Cerebellar cortex (tissue), 1 donor: ENCODE data around the gene ADISSP.
A peak's percentile ranks its signal among the peaks of the same experiment; 100 is the strongest.

Source experiments
- DNase-seq: peaks from one replicate; pipeline ENCODE4 v3.0.0-alpha.2; 2015; ENCODE audit warnings: low spot score

ADISSP gene

DNA sequence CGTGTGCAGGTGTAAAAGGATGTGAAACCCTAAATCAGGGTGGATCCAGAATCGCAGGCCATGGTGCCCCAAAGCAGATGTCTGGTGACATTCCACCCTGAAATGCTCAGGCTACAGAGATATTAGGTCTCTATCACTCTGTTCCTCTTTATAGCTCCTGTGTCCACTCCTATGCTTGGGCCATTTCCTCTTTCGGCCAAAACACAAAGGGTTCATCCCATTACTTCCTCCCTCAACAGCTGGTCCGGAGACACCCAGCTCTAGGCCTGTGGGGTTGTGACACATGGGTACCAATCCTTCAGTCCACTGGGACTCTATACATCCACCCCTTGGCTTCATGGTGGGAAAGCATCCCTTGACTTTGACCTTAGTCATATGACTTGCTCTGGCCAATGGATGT is 53.5 kb downstream of the ADISSP start:
- no peak for DNase-seq

DNA sequence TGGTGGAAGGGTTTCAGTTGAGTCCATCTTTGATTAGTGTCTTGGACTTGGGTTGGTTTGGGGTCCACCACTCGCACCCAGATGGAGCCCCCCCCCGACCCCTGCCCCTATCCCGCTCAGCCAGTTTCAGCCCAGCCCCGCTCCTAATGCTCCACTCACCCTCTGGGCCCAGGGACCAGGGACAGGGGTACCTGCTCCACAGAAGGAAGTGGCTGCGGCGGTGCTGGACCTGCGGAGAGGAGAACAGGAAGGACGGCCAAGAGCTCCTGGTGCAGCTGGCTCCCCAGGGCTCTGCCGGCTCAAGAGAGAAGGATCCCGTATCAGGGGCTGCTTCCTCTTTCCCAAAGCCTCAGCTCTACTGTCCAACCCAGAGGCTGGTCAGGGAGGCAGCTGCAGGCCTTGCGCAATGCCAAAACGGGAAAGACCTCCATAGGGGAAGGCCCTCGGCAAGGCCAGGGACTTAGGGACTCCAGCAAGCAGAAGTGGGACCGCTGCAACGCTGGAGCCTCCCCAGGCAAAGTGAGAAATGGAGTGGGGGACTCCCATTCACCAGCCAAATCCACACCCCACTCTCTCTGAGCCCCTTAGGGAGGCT is 55.2 kb downstream of the ADISSP start, which contains the start of gene SIGLEC1:
SIGLEC1 (minus strand) TSS at position 322 of the 595 bp plus-strand sequence. CDS start 5,472 bp downstream, outside the sequence.
- DNase-seq, result no peak

DNA sequence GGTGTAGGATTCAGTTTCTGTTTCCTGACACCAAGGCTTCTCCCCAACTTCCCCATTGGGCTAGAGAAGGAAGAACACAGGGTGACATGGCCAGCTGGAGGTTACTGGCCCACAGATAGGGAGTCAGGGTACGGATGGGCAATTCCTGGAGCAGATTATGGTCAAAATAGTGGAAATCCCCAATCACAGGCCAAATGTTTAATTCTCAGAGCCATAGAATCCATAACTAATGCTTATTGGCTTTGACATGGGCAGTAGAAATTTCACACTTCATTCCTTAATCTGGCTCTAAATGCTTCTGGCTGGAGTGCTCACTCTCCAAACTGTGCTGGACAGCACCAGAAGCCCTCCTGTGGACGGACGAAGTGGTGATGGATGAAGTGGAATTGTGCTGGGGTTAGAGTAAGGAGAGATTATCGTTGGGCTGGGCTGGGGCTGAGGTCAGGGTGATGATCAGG is 56.0 kb downstream of the ADISSP start:
- DNase-seq, result no peak

DNA sequence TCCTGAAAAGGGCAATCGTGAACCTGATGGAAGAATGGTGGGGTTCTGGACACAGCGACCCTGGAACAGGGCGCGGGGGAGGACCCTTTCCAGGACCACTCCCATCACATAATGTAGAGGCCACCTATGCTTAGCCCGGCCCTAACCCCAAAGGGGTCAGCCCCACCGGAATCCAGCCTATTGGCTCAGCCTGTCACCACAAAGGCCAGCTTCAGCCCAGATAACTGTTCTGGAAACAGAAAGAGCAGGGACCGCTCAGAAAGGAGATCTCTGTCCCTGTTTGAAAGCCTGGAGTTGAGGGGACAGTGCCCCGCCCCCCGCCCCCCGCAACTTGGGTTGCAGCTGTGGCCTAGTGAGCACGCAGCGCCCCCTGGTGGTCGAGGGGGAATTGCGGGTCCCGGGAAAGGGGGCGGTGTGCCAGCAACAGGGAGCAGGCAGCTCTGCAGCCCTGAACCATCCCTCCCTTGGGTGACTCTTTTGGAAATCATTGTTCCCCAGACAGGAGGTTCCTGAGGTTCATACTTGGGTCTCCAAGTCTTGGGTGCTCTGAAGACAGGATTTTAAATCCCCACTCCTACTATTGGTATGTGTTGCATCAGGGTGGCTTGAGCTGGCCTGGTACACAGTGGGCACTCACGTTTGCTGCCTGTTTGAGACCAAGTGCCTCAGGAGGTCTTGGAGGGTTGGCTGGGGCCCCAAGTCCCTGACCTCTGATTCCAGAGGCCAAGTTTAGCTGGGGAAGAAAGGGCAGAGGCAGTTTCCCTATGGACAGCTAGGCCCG is 56.7 kb downstream of the ADISSP start:
- DNase-seq, result peak; percentile 24

DNA sequence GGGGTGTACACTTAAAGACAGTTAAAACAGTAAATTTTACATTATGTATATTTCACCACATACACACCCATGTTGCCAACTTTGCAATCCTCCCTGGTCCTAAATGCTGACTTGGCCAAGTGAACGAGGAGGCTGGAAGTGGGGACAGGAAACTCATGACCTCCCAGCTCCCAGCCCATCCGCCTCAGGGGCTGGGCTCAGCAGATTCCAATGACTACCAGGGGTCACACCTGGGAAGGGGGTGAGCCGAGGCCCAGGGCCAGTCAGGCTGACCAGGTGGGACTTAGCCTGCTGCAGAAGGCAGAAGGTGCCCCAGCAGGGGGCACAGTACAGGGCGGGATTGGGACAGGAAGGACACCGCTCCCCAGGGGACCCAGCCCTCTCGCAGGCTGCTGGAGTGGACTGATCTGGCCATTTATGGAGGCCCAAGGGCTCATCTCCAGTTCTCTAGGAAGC is 57.5 kb downstream of the ADISSP start:
- DNase-seq, result no peak

DNA sequence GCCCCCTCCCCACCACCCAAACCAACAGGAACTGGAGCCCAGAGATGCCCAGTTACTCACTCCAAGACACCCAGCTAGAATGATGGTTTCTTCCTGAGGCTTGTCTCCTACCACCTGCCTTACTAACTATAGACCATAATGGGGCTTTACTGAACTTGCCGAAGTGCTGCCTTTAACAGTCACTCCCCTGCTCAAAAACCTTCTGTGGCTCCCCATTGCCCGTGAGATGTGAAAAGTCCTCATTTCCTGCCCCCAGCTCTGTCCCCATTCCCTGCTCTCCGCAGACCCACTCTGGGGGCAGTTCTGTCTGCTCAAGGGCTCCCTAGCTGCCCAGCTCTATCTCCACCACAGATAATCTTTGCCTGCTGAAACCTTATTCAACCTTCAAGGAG is 60.0 kb downstream of the ADISSP start:
- no peak for DNase-seq

DNA sequence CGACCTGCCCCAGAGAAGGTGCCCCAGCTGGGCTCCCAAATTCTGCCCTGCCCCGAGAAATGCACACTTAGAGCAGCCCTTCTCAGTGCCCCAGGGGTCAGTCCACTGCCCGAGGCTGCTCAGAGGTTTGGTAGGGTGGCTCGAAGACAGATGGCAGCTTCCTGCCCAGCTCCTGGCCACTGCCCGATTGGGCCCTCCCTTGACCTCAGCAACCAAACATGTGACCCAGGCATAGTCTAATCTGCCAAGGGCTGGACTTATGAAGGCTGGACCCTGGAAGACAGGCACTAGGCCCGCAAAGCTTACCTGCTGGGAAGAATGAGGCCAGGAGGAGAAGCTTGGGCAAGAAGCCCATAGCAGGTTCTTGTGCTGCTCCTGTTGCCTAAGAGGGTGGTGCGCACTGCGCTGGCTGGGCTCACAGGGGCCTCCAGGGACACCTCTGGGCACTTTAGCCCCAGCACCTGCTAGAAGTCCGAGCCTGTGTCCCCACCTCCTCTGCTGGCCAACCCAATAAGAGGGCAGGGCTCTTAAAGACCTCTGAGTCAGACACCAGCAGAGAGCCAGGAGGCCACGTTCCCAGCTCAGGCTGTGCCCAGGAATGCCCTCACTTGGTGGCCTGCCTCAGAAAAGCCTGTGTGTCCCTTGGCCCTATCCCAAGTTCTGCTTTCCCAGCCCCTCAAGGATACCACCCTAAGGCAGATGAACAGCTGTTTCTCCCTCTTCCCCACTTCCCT is 60.6 kb downstream of the ADISSP start:
- no peak for DNase-seq

DNA sequence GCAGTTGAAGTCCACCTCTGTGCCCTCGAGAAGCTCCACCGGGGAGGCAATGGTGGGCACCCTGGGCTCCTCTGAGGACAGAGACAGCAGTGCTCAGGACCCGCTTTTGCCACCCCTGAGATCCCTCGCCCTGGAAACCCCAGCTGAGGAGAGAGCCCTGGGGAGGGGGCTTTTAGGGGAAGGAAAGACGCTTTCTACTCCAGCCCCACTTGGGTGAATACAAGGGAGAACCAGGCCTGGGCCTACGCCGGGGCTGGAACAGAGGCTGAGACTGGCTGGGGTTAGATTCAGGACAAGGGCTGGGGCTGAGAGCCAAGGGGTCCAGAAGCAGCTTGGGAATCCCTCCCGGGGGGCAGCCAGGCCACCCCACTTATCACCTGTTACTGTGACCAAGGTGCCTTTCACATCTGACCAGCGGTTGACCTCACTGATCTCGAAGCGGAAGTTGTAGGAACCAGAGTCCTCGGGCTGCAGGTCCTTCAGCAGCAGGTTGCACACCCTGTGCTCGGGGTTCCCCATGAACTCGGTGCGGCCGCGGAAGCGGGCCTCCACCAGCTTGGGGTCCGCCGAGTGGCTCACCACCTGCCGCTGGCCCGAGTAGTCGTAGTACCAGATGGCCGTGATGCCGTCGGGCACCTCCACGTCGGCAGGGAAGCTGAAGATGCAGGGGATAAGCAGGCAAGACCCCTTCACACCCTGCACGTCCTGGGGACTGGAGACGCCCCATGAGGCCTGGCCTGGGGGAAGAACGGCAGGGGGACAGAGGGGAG is 61.4 kb downstream of the ADISSP start:
- no peak for DNase-seq

DNA sequence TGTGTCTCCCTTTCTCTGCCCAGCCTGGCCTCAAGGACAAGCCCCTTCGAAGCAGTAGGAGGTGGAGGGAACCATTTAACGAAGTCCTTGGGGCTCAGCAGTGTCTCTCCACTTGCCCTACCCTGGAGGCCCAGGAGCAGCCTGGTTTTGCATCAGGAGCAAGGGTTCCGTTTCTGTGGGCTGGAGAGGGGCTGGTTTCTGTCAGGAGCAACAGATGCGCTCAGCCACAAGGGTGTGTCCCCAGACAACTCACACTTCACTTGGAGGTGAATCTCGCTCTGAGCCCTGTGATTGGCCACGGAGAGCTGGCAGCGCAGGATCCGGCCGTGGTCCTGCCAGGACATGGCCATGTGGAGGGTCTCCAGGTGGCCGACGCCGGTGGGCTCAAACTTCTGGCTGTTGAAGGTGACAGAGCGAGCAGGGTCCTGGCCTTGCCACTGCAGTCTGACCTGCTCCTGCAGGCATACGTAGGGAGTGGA is 62.0 kb downstream of the ADISSP start:
- no peak for DNase-seq

DNA sequence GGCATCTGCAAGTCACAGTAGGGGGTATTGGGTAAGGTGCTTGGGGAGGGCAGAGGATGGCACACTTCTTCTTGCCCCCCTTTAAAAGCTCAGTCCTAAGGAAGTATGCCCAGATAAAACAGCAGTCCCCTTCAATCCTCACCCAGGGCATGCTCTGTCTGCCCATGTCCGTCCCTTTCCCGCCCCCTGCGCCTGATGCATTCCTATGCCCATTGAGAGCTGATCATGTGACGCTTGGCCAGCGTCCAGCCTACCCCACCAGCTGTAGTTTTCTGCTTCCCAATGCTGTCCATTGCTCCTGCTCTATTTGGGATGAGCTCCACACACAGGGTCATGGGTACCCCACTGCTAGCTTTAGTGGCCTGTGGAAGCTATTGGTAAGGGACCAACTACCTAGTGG is 63.5 kb downstream of the ADISSP start:
- DNase-seq, result no peak
